AML-193 (cell line): ENCODE data around the gene UMAD1.
A peak's percentile ranks its signal among the peaks of the same experiment; 100 is the strongest.

Experiments
- DNase-seq, 2 experiments: peaks; one replicate each; lab custom pipeline; 2025; lab: John Stamatoyannopoulos, UW

UMAD1 gene

GRCh38 chr7:7830122-7830878, 189.7 kb downstream of the UMAD1 start:
- no peak for DNase-seq

DNA sequence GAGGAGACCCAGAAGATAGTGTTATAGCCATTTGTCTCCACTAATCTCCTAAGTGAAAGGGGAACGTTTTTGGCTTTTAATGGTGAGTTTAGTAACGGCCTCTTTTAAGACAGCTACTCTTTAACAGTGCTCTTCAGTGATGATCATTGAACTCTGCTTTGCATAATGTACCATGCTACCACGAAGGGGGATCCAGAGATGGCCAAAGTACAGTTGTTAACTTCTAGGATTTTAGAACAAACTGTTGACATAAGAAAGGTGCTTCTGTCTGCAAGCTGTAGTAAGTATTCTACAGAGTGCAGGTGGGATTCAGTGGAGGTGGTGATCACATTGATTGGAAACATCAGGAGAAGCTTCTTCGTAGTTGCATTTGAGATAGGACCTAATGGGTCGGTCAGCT, 192.0 kb downstream of the UMAD1 start:
- no peak for DNase-seq

DNA sequence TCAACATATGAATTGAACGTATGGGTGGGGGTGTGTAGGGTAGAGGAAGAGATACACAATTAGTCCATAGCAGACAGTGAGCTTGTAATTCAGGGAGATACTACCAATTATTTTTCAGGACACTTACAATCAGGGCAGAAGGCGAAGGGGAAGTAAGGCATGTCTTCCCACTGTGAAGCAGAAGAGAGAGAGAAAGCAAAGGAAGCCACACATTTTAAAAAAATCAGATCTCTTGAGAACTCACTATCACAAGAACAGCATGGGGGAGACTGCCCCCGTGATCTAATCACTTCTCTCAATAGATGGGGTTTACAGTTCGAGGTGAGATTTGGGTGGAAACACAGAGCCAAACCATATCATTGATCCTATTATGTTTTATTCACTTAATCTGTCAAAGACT, 194.2 kb downstream of the UMAD1 start:
- DNase-seq: no peak

GRCh38 chr7:7841027-7841426, 200.5 kb downstream of the UMAD1 start:
- DNase-seq: no peak

DNA sequence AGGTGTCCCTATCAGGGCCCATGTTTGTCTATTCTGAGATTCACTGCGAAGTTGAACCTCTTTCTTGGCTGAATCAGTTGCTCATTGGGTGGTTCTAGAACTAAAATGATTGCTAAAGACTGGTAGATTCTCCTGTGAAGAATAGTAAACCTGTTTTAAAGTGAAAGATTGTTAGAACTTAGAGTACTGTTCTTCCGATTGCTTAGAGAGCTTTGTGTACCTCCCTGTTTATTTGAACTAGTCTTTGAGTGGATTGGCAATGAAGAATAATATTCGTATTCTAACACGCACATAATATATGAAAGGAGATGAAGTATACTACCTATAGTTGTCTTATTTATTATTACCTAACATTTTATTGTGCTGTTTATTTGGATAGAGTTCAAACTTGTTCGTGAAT, 202.7 kb downstream of the UMAD1 start:
- no peak for DNase-seq

DNA sequence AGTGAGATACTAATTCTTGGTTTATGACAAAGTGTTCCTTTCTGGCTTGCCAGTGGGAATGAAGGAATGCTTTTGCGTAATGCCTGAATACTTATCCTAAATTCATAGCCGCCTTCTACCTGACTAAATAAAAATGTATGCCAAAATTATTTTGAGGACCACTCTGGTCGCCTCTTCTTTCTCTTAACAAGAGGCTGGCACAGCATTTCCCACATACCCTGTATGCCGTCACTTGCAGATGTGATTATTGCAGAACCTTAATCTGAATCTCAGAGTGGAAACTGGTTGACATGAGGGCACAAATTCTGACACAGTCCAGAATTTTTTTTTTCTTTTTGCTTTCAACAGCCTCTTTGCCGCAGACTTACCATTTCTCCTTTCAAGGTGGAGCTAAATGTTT, 203.4 kb downstream of the UMAD1 start:
- no peak for DNase-seq

- DNase-seq: no peak
Observed at GRCh38 chr7:7848246-7848645, 207.7 kb downstream of the UMAD1 start.

DNA sequence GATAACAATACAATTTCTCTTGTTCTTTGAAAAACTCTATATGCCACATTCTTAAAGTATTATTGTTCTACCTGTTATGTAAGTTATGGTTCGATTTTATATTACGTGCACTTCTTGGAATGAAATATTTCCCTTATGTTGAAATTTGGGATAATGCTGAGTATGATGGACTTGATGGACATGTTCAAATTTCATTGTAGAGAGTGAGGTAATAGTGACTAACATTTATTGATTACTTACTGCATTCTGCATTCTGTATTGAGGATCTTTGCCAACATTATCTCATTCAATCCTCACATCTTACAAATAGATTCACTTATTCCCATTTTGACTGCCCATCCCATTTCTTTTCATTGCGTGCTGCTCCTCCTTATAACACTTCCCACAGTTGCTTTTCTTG, 208.3 kb downstream of the UMAD1 start:
- no peak for DNase-seq

- DNase-seq: no peak
Observed at GRCh38 chr7:7850150-7850549, 209.6 kb downstream of the UMAD1 start.

- no peak for DNase-seq
Observed at GRCh38 chr7:7851381-7851780, 210.8 kb downstream of the UMAD1 start.

DNA sequence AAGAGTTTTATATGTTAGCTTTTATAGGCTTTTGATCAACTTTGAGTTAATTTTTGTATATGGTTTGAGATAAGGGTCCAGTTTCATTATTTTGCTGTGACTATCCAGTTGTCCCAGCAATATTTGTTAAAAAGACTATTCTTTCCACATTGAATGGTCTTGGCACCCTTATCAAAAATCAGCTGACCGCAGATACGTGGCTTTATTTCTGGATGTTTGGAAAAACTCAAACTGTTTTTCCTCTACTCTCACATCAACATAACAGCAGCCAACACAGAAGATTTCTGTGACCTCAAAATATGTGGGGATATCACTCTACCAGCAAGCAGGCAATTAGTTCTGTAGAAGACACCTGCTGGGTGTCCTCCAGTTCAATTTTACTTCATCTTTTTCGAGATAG, 211.4 kb downstream of the UMAD1 start:
- no peak for DNase-seq

GRCh38 chr7:7857143-7857583, 216.6 kb downstream of the UMAD1 start:
- DNase-seq: no peak

- no peak for DNase-seq
Observed at GRCh38 chr7:7858559-7858958, 218.0 kb downstream of the UMAD1 start.

GRCh38 chr7:7859411-7859810, 218.9 kb downstream of the UMAD1 start:
- no peak for DNase-seq

GRCh38 chr7:7861211-7861633, 220.7 kb downstream of the UMAD1 start:
- DNase-seq: no peak

GRCh38 chr7:7862393-7862792, 221.8 kb downstream of the UMAD1 start:
- DNase-seq: no peak

DNA sequence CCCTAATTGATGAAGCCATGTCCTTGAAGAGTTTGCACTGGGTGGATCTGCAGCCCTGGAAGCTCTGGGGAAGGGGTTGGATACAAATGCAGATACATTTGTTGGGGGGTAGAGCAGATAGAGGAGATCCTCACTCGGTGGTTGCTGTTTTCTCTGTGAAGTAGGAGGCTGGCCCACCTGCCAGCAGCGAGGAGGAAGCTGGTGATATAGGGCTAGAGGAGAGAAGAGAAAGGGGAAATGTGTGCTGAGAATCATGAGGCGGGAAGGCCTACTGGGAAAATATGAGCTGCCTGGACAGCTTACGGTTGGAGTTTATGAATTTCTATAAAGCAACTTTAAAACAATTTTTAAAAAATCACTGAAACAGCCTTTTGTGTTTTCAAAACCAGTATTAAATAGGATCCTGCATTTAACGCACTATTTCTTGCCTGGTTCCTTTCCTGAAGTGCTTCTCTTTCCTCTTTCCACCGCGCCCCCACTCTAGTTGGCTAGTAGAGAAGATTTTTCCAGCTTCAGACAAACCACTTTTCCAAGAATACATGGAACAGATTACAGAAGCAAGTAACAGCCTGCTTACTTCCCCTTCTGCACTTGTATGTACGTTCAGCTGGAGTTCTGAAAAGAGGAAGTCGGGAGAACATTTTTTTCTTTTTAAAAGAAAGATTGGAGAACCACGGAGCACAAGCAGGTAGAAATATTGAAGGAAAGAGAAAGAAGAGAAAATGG, 227.5 kb downstream of the UMAD1 start:
- peak; percentile 73 to 86 for DNase-seq

DNA sequence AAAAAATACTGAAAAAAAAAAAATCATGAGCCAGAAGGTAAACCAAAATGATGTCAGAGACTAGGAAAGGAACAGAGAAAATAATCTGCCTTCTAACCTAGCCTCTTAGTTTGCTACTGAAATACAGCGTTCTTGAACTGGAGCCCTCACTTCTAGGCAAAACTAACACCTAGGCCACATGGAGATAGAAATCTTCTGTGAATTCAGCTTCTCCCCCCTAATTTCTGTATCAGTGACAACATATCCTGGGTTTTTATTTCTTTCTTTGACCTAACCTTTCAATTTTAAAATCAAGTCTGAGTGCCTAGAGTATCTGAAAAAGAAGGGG, 228.0 kb downstream of the UMAD1 start:
- DNase-seq: no peak

DNA sequence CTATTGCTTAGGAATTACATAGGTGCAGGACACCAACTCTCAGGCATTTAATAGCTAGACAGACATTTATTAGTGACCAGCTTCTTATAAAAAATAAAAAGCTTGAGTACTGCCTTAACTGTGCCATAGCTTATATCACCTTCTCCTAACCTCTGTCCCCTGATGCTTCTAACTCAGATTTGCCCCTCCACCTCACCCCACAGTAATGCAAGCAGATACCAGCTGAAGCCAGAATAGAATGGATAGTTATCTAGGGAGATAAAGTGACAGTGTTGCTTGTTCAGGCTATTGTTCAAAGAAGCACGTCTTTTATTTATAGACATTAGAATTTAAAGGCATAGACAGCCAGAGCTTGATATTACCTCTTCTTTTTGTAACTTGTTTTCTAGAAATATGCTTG, 228.5 kb downstream of the UMAD1 start:
- DNase-seq: no peak

DNA sequence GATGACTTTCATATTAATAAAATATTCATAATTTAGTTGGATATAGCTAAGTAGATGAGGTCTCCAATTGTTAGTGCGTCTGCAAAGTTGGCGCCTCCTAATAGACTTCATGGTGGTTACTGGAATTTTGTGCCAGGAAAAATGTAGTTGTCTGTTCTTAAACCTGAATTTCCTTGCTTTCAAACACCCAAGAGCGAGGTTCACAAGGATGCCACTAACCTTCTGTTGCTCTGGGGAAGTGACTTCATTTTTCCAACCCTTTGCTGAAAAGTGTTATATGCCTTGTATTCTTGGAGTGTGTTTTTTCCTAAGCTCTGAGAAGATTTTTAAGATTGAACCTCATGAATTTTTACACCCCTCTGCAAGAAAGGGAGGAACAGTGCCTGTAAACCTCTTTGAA, 229.1 kb downstream of the UMAD1 start:
- DNase-seq: no peak

GRCh38 chr7:7870555-7870954, 230.0 kb downstream of the UMAD1 start:
- DNase-seq: no peak

DNA sequence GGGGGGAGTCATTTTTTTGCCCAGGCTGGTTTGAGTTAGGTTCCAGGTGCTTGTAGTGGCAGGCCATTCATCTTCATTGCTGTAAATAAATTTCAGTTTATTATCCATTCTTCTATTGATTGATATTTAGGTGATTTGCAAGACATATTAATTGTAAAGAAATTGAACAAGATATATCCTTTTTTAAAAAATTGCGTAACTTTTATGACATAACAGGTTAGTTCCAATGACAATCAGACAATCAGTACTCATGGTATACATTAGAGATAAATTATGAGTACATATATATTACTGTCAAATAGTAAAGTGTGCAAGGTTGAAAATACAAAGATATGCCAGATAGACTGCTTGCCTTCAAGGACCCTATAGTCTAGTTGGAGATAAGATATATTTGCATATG, 235.9 kb downstream of the UMAD1 start:
- no peak for DNase-seq

DNA sequence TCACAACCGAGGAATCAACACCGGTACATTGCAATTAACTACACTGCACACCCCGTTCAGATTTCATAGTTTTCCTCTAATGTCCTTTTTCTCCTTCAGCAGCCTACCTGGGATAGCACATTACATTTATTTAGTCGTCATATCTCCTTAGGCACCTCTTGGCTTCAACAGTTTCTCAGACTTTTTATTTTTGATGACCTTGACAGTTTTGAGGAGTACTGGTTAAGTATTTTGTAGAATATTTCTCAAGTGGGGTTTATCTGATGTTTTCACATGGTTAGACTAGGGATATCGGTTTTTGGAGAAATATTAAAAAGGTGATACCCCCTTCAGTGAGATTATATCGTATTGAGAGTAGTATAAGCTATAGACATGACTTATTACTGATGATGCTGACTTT, 241.0 kb downstream of the UMAD1 start:
- no peak for DNase-seq

DNA sequence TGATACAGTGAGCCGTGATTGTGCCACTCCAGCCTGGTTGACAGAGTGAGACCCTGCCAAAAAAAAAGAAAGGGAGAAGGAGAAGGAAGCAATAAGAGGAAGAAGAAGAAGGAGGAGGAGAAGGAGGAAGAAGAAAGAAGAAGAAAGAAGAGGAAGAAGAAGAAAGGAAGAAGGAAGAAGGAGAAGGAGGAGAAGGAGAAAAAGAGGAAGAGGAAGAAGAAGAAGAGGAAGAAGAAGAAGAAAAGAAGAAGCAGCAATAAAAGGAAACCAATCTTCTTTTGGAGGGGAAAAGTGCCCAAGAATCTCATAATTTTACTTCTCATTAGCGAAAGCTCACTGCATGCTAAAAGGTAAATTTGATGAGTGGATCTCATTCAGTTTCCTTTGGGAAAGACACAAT, 242.3 kb downstream of the UMAD1 start:
- DNase-seq: peak in 1 of 2 experiments; percentile 4
